HL-60/S4 treated with phorbol 12-myristate 13-acetate at 8.2 ng/mL for 4 days and 3 days (cell line): ENCODE results near the gene CCDC28A.

Experiments used
- in situ Hi-C: fragments of 300-500 bp; cut with MboI; formaldehyde crosslinking; loops from 2 replicates; pipeline ENCODE4 v1.15.0; 2022; ENCODE audit warnings: low sequenced_read_pairs

CCDC28A gene

GRCh38 chr6:138824482-138825144, 51.0 kb downstream of the CCDC28A start:
- in situ Hi-C loops, result loop anchor here (25.0 kb wide), 1 partner anchor 538 kb away; the partner anchor contains the start of gene CITED2

GRCh38 chr6:138830248-138830647, 56.7 kb downstream of the CCDC28A start:
- in situ Hi-C loops, result no loop called here

- in situ Hi-C loops, result no loop called here
These were observed 58.6 kb downstream of the CCDC28A start for GRCh38 chr6:138832182-138832581.

- in situ Hi-C loops, result no loop called here
These were observed 60.4 kb downstream of the CCDC28A start for GRCh38 chr6:138833816-138834539.

GRCh38 chr6:138837246-138837645, 63.7 kb downstream of the CCDC28A start:
- in situ Hi-C loops, result no loop called here
